CD4-positive, alpha-beta T cell (primary cell): ENCODE data around the gene UTF1. TPM values are rescaled to one million over a fixed set of nuclear protein-coding genes. Genes with fewer than 3 reads are reported as not detected.

Experiments
- ATAC-seq: fragments of 200-7000 bp; cut with Tn5 transposase; one replicate; pipeline ENCODE4 v1.10.0; 2022; ENCODE audit warnings: mild to moderate bottlenecking; ENCODE audit not compliant: poor library complexity
- CTCF ChIA-PET: fragments of 350-600 bp; sonication (Branson Sonifier 250); formaldehyde crosslinking; loops from one replicate; lab custom pipeline; 2021; ENCODE audit warnings: antibody characterized with exemption, inconsistent platforms; lab: Charles Lee
- POLR2A ChIA-PET: fragments of 350-600 bp; sonication (Branson Sonifier 250); formaldehyde crosslinking; loops from one replicate; lab custom pipeline; 2021; ENCODE audit warnings: antibody characterized with exemption, inconsistent platforms; lab: Charles Lee
- DNase-seq, 14 experiments: peaks; one replicate each; pipeline ENCODE4 v3.0.0-alpha.2; 2013 to 2020; ENCODE audit warnings: mixed read lengths in 2 of 14
- H3K27ac ChIP-seq, 2 donors: one replicate each; pipeline versions ENCODE4 v1.5.1 to v1.7.0; 2013; ENCODE audit warnings: low read length in 2 of 2, low read depth in 1 of 2, mild to moderate bottlenecking in 1 of 2
- H3K27me3 ChIP-seq, 2 experiments: 1 replicate in 1 of 2; 2 replicates in 1 of 2; pipeline versions ENCODE4 v1.6.1 to v1.7.0; 2013; ENCODE audit warnings: low read length in 2 of 2, control low read depth in 1 of 2, mild to moderate bottlenecking in 1 of 2, moderate library complexity in 1 of 2; ENCODE audit not compliant: insufficient read depth in 2 of 2, control insufficient read depth in 1 of 2
- H3K36me3 ChIP-seq: one replicate; pipeline ENCODE4 v1.6.1; 2013; ENCODE audit warnings: low read length, control low read depth; ENCODE audit not compliant: insufficient read depth
- H3K4me1 ChIP-seq: one replicate; pipeline ENCODE4 v1.6.1; 2013; ENCODE audit warnings: low read length, control low read depth; ENCODE audit not compliant: insufficient read depth
- H3K4me3 ChIP-seq: one replicate; pipeline ENCODE4 v1.5.1; 2013; ENCODE audit warnings: mild to moderate bottlenecking, low read length, moderate library complexity
- H3K9me3 ChIP-seq, 2 experiments: 1 replicate in 1 of 2; 2 replicates in 1 of 2; pipeline versions ENCODE4 v1.6.1 to v1.7.0; 2013; ENCODE audit warnings: low read length in 2 of 2, mild to moderate bottlenecking in 2 of 2, control low read depth in 1 of 2, moderate library complexity in 1 of 2; ENCODE audit not compliant: control insufficient read depth in 1 of 2, insufficient read depth in 1 of 2
- H3K27ac Mint-ChIP-seq: one replicate; pipeline ENCODE4 v1.8.0; 2020; ENCODE audit warnings: mixed read lengths
- H3K27me3 Mint-ChIP-seq: one replicate; pipeline ENCODE4 v1.8.0; 2021; ENCODE audit warnings: mixed read lengths
- H3K36me3 Mint-ChIP-seq: one replicate; pipeline ENCODE4 v1.8.0; 2021; ENCODE audit warnings: low read depth, mixed read lengths
- H3K4me1 Mint-ChIP-seq: one replicate; pipeline ENCODE4 v1.8.0; 2021; ENCODE audit warnings: low read depth, mixed read lengths
- H3K4me3 Mint-ChIP-seq: one replicate; pipeline ENCODE4 v1.8.0; 2020; ENCODE audit warnings: mild to moderate bottlenecking, mixed read lengths
- H3K9me3 Mint-ChIP-seq: one replicate; pipeline ENCODE4 v1.8.0; 2020; ENCODE audit warnings: mixed read lengths
- CTCF ChIP-seq: fragments of 200-600 bp; IDR thresholded peaks from one replicate; pipeline ENCODE4 v1.8.0; 2022; ENCODE audit warnings: antibody characterized with exemption, mild to moderate bottlenecking
- intact Hi-C, 2 experiments: fragments of 100-400 bp; cut with DNase I in 1 of 2; cut with micrococcal nuclease in 1 of 2; formaldehyde crosslinking; loops; one replicate each; pipeline versions ENCODE4 v1.15.1 to v1.9.0; 2023 to 2025; cut with DNase I, micrococcal nuclease
- total RNA-seq, 174 experiments: library from RNA in 2 of 174; stranded (reverse) in 2 of 174; gene quantifications; one replicate each; pipeline ENCODE4 v1.2.3 and lab custom pipeline; 2021 to 2026

Gene UTF1
- total RNA-seq, 2 experiments from 2014 or later: not detected

- ATAC-seq (no peak), DNase-seq (no peak)
- H3K27me3 Mint-ChIP-seq: no peaks in the 10 kb centered on the region
- H3K36me3 Mint-ChIP-seq: no peaks in the 10 kb centered on the region
- Histone ChIP-seq H3K36me3 (no peaks in the 10 kb centered on the region), H3K27ac (no peak overlapping the region), H3K27me3 (no peaks in the 10 kb centered on the region), H3K4me3 (no peak overlapping the region), H3K4me1 (no peaks in the 10 kb centered on the region), H3K9me3 (peaks cover 0 to 2% of the 10 kb centered on the region in 2 experiments)
- CTCF ChIA-PET: no interaction called here
- no peak for TF ChIP-seq CTCF
- H3K9me3 Mint-ChIP-seq: no peaks in the 10 kb centered on the region
- H3K4me3 Mint-ChIP-seq: no peak overlapping the region
- intact Hi-C loops: no loop called here
- H3K27ac Mint-ChIP-seq: no peak overlapping the region
- POLR2A ChIA-PET: no interaction called here
- H3K4me1 Mint-ChIP-seq: no peaks in the 10 kb centered on the region
Measured at GRCh38 chr10:133204226-133205015, 25.6 kb upstream of the UTF1 start.

GRCh38 chr10:133205146-133205545 lies 24.9 kb upstream of the UTF1 start:
- H3K9me3 Mint-ChIP-seq: no peaks in the 10 kb centered on the region
- TF ChIP-seq CTCF: no peak
- ATAC-seq: no peak
- H3K27me3 ChIP-seq: no peaks in the 10 kb centered on the region
- intact Hi-C loops: no loop called here
- ChIA-PET POLR2A (no interaction called here), CTCF (no interaction called here)
- H3K36me3 ChIP-seq: no peaks in the 10 kb centered on the region
- no peaks in the 10 kb centered on the region for H3K36me3 Mint-ChIP-seq
- H3K4me3 ChIP-seq: no peak overlapping the region
- no peak overlapping the region for H3K4me3 Mint-ChIP-seq
- no peak overlapping the region for H3K27ac Mint-ChIP-seq
- no peaks in the 10 kb centered on the region for H3K4me1 ChIP-seq
- H3K9me3 ChIP-seq: peaks cover 0 to 7% of the 10 kb centered on the region in 2 experiments
- DNase-seq: no peak
- no peaks in the 10 kb centered on the region for H3K4me1 Mint-ChIP-seq
- H3K27ac ChIP-seq: no peak overlapping the region
- no peaks in the 10 kb centered on the region for H3K27me3 Mint-ChIP-seq

- DNase-seq (no peak), ATAC-seq (no peak)
- intact Hi-C loops: no loop called here
- no peak for TF ChIP-seq CTCF
- no peaks in the 10 kb centered on the region for H3K36me3 ChIP-seq
- no peak overlapping the region for H3K27ac ChIP-seq
- CTCF ChIA-PET: no interaction called here
- H3K9me3 ChIP-seq: peaks cover 0 to 7% of the 10 kb centered on the region in 2 experiments
- Mint-ChIP-seq H3K27me3 (no peaks in the 10 kb centered on the region), H3K36me3 (no peaks in the 10 kb centered on the region), H3K27ac (no peak overlapping the region), H3K4me1 (no peaks in the 10 kb centered on the region), H3K4me3 (no peak overlapping the region), H3K9me3 (no peaks in the 10 kb centered on the region)
- H3K4me3 ChIP-seq: no peak overlapping the region
- H3K4me1 ChIP-seq: peaks cover 8% of the 10 kb centered on the region
- POLR2A ChIA-PET: no interaction called here
- peaks cover 0 to 3% of the 10 kb centered on the region in 2 experiments for H3K27me3 ChIP-seq
Measured at GRCh38 chr10:133206356-133207040, 23.5 kb upstream of the UTF1 start.
